GM12878 (cell line): ENCODE data around the gene COL26A1. TPM values are rescaled to one million over a fixed set of nuclear protein-coding genes. Genes with fewer than 3 reads are reported as not detected.

ENCODE experiments used
- ATAC-seq: fragments of 200-7000 bp; cut with Tn5 transposase; 3 replicates; pipeline ENCODE4 v1.9.1; 2020; ENCODE audit warnings: mild to moderate bottlenecking, moderate library complexity
- BruUV-seq: library from RNA; stranded (reverse); fragments of 400-500 nt; replicated peaks from 2 replicates; lab custom pipeline; 2021; lab: Mats Ljungman, UMichigan
- CTCF ChIA-PET: fragments of 300-600 bp; sonication (Branson Sonifier 250); formaldehyde crosslinking; extraction: SDS; loops from one replicate; lab custom pipeline; 2021; ENCODE audit warnings: inconsistent platforms; lab: Yijun Ruan, JAX
- POLR2A ChIA-PET: fragments of 350-600 bp; formaldehyde crosslinking; extraction: SDS; loops from one replicate; lab custom pipeline; 2021; ENCODE audit warnings: inconsistent platforms; lab: Charles Lee
- RAD21 ChIA-PET: fragments of 300-600 bp; sonication (Branson Sonifier 250); formaldehyde crosslinking; loops from one replicate; lab custom pipeline; 2023; ENCODE audit warnings: antibody characterized with exemption; ENCODE audit not compliant: unreplicated experiment; lab: Charles Lee
- SMC1A ChIA-PET: fragments of 300-600 bp; sonication (Branson Sonifier 250); formaldehyde crosslinking; loops from one replicate; lab custom pipeline; 2023; ENCODE audit not compliant: unreplicated experiment, uncharacterized antibody; lab: Charles Lee
- DNase-seq: peaks from one replicate; pipeline ENCODE4 v3.0.0-alpha.2; 2011; ENCODE audit warnings: low read depth, low spot score
- FAIRE-seq: peaks from 3 replicates; lab custom pipeline; 2011; peaks lifted over from hg19 to GRCh38; lab: Jason Lieb, UNC
- H2AFZ ChIP-seq: 2 replicates; pipeline ENCODE4 v1.6.0; 2011; ENCODE audit warnings: low read depth, low read length, control low read depth; ENCODE audit not compliant: control insufficient read depth
- H3K27ac ChIP-seq: 2 replicates; pipeline ENCODE4 v1.5.1; 2011; ENCODE audit warnings: control low read depth; ENCODE audit not compliant: control insufficient read depth, insufficient read depth
- H3K27me3 ChIP-seq, 2 experiments: replicated peaks in 1 of 2; 2 replicates each; pipeline versions ENCODE4 v1.6.0 to v1.6.1; 2011; ENCODE audit warnings: low read length in 1 of 2; ENCODE audit not compliant: control insufficient read depth in 2 of 2, insufficient read depth in 2 of 2
- H3K36me3 ChIP-seq, 2 experiments: 2 replicates each; pipeline ENCODE4 v1.5.1; 2011; ENCODE audit warnings: low read length in 1 of 2; ENCODE audit not compliant: control insufficient read depth in 2 of 2, insufficient read depth in 2 of 2
- H3K4me1 ChIP-seq: 2 replicates; pipeline ENCODE4 v1.6.1; 2011; ENCODE audit warnings: mild to moderate bottlenecking, low read length, moderate library complexity, mixed read lengths; ENCODE audit not compliant: control insufficient read depth, insufficient read depth
- H3K4me2 ChIP-seq: 2 replicates; pipeline ENCODE4 v1.6.0; 2011; ENCODE audit warnings: control low read depth; ENCODE audit not compliant: control insufficient read depth, insufficient read depth
- H3K4me3 ChIP-seq: fragments of 200-600 bp; sonication (generic); 2 replicates; pipeline ENCODE4 v1.5.1; 2016
- H3K79me2 ChIP-seq: 2 replicates; pipeline ENCODE4 v1.6.0; 2011; ENCODE audit warnings: low read length; ENCODE audit not compliant: control insufficient read depth, insufficient read depth
- H3K9ac ChIP-seq: 2 replicates; pipeline ENCODE4 v1.8.0; 2011; ENCODE audit warnings: low read length, control low read depth, mixed read lengths; ENCODE audit not compliant: control insufficient read depth, insufficient read depth
- H3K9me3 ChIP-seq: replicated peaks from 3 replicates; pipeline ENCODE4 v1.5.1; 2011; ENCODE audit warnings: mild to moderate bottlenecking, low read length; ENCODE audit not compliant: control insufficient read depth, insufficient read depth
- H4K20me1 ChIP-seq: 2 replicates; pipeline ENCODE4 v1.6.0; 2011; ENCODE audit not compliant: control insufficient read depth, insufficient read depth
- CBX5 ChIP-seq: sonication (generic); IDR thresholded peaks from 2 replicates; pipeline ENCODE4 v1.6.1; 2016; ENCODE audit warnings: low read depth, moderate library complexity, mild to moderate bottlenecking, inconsistent platforms
- NFYA ChIP-seq: IDR thresholded peaks from 2 replicates; pipeline ENCODE4 v1.6.1; 2011; ENCODE audit warnings: low read depth, mild to moderate bottlenecking, low read length, improper control_type of control experiment, borderline replicate concordance
- WGBS: methylation state at CpG from one replicate; pipeline ENCODE4 v1.1.6; 2016; ENCODE audit warnings: low lambda C conversion rate; ENCODE audit not compliant: insufficient replicate concordance, insufficient coverage; ENCODE audit errors: missing lambda C conversion rate; 5-methylcytosine and 5-hydroxymethylcytosine counted together
- in situ Hi-C: fragments of 300-500 bp; cut with MboI; formaldehyde crosslinking; loops from 9 replicates; pipeline ENCODE4 v1.14.3; 2018; ENCODE audit warnings: mixed read lengths
- intact Hi-C: fragments of 100-400 bp; cut with micrococcal nuclease; formaldehyde crosslinking; loops from one replicate; pipeline ENCODE4 v1.14.2; 2022; ENCODE audit not compliant: unreplicated experiment
- polyA plus RNA-seq, 11 experiments: library from polyadenylated mRNA; depleted of rRNA in 4 of 11; unstranded in 6 of 11; stranded (reverse) in 5 of 11; fragments of >200 nt; fragmentation: Nextera tagmentation in 4 of 11; fragmentation: Illumina TruSeq in 1 of 11; extraction: Ambion mirVana in 4 of 11; extraction: Trizol in 1 of 11; gene quantifications; 1 replicate in 1 of 11; 2 replicates in 10 of 11; pipeline versions ENCODE4 v1.2.1 to v1.2.3, GENCODE V29; 2011 to 2016; ENCODE audit warnings: inconsistent platforms in 2 of 11, missing spikeins in 2 of 11, low read depth in 1 of 11
- total RNA-seq, 4 experiments: library from RNA; depleted of rRNA in 3 of 4; stranded (reverse); fragments of >200 nt in 3 of 4; fragmentation: Illumina TruSeq in 1 of 4; extraction: Trizol in 1 of 4; gene quantifications; 2 replicates each; pipeline versions ENCODE4 v1.2.1 to v1.2.3, GENCODE V29; 2013 to 2021
- TF ChIP-seq, protein P1 (sequence below): IDR thresholded peaks from 2 replicates; pipeline ENCODE4 v1.6.1; 2012; ENCODE audit warnings: low read depth, low read length, improper control_type of control experiment
- TF ChIP-seq, protein P2 (sequence below): fragments of 450-650 bp; IDR thresholded peaks from 2 replicates; pipeline ENCODE4 v1.6.1; 2017; ENCODE audit warnings: antibody characterized with exemption, mild to moderate bottlenecking, moderate library complexity

Gene COL26A1
- total and polyA plus RNA-seq, 10 of the 15 experiments (the other 5 are each of a cell fraction or from before 2014, with no cell fraction given), result 0.08 TPM; not detected in 9

DNA sequence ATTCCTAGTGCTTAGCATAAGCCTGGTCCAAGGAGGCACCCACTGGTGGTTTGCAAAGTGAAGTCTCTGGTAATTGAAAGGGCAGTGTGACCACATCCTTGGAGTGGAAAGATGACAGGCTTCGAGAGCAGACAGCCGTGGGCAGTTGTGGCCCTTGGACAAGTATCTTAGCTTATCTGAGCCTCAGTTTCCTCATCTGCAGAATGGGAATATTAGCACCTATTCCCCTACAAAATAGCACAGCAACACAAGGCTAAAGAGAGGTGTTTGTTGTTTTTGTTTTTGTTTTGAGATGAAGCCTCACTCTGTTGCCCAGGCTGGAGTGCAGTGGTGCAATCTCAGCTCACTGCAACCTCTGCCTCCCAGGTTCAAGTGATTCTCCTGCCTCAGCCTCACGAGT lies 237.1 kb downstream of the COL26A1 start:
- BruUV-seq, result no TSS peak
- FAIRE-seq (no peak), ATAC-seq (no peak), DNase-seq (no peak)
- H3K9me3 ChIP-seq, result no peaks in the 10 kb centered on the region
- POLR2A ChIA-PET, result interaction anchor here (0.5 kb wide), 1 partner anchor 1482 kb away, joined by 3 read pairs; no protein-coding TSS in a partner anchor
- WGBS, result 2% methylated on average over 3 of the region's 3 CpGs
- H3K27me3 ChIP-seq, result no peaks in the 10 kb centered on the region; a peak in 1 of 4 replicates
- no peaks in the 10 kb centered on the region for H3K36me3 ChIP-seq
- CTCF ChIA-PET, result interaction anchor here (1.0 to 1.1 kb wide), 2 partner anchors 57 to 134 kb away, joined by 3 read pairs; no protein-coding TSS in a partner anchor
- SMC1A ChIA-PET, result no interaction called here
- intact Hi-C loops (loop anchor here (5.0 kb wide), 1 partner anchor 638 kb away; no protein-coding TSS in a partner anchor), in situ Hi-C loops (loop anchor here (5.0 to 10.0 kb wide), 2 partner anchors 673 to 785 kb away; no protein-coding TSS in a partner anchor)
- no peaks in the 10 kb centered on the region for H4K20me1 ChIP-seq
- H3K79me2 ChIP-seq, result no peaks in the 10 kb centered on the region
- H3K4me1 ChIP-seq, result no peaks in the 10 kb centered on the region
- H3K27ac ChIP-seq, result no peak overlapping the region
- TF ChIP-seq, protein P1, sequence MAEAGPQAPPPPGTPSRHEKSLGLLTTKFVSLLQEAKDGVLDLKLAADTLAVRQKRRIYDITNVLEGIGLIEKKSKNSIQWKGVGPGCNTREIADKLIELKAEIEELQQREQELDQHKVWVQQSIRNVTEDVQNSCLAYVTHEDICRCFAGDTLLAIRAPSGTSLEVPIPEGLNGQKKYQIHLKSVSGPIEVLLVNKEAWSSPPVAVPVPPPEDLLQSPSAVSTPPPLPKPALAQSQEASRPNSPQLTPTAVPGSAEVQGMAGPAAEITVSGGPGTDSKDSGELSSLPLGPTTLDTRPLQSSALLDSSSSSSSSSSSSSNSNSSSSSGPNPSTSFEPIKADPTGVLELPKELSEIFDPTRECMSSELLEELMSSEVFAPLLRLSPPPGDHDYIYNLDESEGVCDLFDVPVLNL, result no peak
- TF ChIP-seq CBX5, result no peak
- TF ChIP-seq, protein P2, sequence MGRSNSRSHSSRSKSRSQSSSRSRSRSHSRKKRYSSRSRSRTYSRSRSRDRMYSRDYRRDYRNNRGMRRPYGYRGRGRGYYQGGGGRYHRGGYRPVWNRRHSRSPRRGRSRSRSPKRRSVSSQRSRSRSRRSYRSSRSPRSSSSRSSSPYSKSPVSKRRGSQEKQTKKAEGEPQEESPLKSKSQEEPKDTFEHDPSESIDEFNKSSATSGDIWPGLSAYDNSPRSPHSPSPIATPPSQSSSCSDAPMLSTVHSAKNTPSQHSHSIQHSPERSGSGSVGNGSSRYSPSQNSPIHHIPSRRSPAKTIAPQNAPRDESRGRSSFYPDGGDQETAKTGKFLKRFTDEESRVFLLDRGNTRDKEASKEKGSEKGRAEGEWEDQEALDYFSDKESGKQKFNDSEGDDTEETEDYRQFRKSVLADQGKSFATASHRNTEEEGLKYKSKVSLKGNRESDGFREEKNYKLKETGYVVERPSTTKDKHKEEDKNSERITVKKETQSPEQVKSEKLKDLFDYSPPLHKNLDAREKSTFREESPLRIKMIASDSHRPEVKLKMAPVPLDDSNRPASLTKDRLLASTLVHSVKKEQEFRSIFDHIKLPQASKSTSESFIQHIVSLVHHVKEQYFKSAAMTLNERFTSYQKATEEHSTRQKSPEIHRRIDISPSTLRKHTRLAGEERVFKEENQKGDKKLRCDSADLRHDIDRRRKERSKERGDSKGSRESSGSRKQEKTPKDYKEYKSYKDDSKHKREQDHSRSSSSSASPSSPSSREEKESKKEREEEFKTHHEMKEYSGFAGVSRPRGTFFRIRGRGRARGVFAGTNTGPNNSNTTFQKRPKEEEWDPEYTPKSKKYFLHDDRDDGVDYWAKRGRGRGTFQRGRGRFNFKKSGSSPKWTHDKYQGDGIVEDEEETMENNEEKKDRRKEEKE, result no peak
- no peak for TF ChIP-seq NFYA
- RAD21 ChIA-PET, result interaction anchor here (0.5 kb wide), 1 partner anchor 632 kb away, joined by 3 read pairs; no protein-coding TSS in a partner anchor
- no peak overlapping the region for H3K9ac ChIP-seq
- H2AFZ ChIP-seq, result no peak overlapping the region
- no peak overlapping the region for H3K4me3 ChIP-seq
- H3K4me2 ChIP-seq, result no peak overlapping the region
